SU-DHL-6 (cell line): Measurements from ENCODE around the gene KCNJ4.

Experiments used
- H2AFZ ChIP-seq: fragments of 200-600 bp; sonication (generic); 2 replicates; pipeline ENCODE4 v1.6.1; 2014; ENCODE audit warnings: low read depth, mild to moderate bottlenecking, moderate library complexity, mixed read lengths, antibody characterized with exemption, low read length; ENCODE audit not compliant: severe bottlenecking
- H3F3A ChIP-seq: fragments of 200-600 bp; shearing (Covaris generic); 2 replicates; pipeline ENCODE4 v1.6.0; 2016; ENCODE audit warnings: antibody characterized with exemption, mild to moderate bottlenecking; ENCODE audit not compliant: insufficient read depth
- H3K27ac ChIP-seq: fragments of 200-600 bp; sonication (generic); 2 replicates; pipeline ENCODE4 v1.5.1; 2016; ENCODE audit warnings: low read depth, mild to moderate bottlenecking, low read length, moderate library complexity, mixed read lengths
- H3K27me3 ChIP-seq: fragments of 200-600 bp; sonication (generic), shearing (Covaris generic); 2 replicates; pipeline ENCODE4 v1.6.0; 2014; ENCODE audit warnings: mild to moderate bottlenecking, low read length
- H3K36me3 ChIP-seq: fragments of 200-600 bp; sonication (generic); 2 replicates; pipeline ENCODE4 v1.6.1; 2014; ENCODE audit warnings: mild to moderate bottlenecking, low read length, mixed read lengths
- H3K4me2 ChIP-seq: fragments of 300-600, 200-600 bp; shearing (Covaris generic), sonication (generic); 2 replicates; pipeline ENCODE4 v1.6.0; 2014; ENCODE audit warnings: low read length, low read depth, mild to moderate bottlenecking; ENCODE audit not compliant: poor library complexity, severe bottlenecking
- H3K4me3 ChIP-seq: fragments of 200-600 bp; sonication (generic); 2 replicates; pipeline ENCODE4 v1.5.1; 2014; ENCODE audit warnings: antibody characterized with exemption, low read length, mild to moderate bottlenecking, mixed read lengths; ENCODE audit not compliant: insufficient read depth, poor library complexity, severe bottlenecking
- H3K79me2 ChIP-seq: fragments of 200-600 bp; sonication (generic); 2 replicates; pipeline ENCODE4 v1.6.1; 2014; ENCODE audit warnings: mild to moderate bottlenecking, low read length, moderate library complexity; ENCODE audit not compliant: insufficient read depth
- H3K9ac ChIP-seq: fragments of 200-600 bp; sonication (generic); 2 replicates; pipeline ENCODE4 v1.7.0; 2014; ENCODE audit warnings: mild to moderate bottlenecking, low read length
- H3K9me2 ChIP-seq: fragments of 200-600 bp; sonication (generic); replicated peaks from 2 replicates; pipeline ENCODE4 v1.6.1; 2014; ENCODE audit warnings: low read length; ENCODE audit not compliant: insufficient read depth
- H3K9me3 ChIP-seq: fragments of 200-600 bp; sonication (generic); 2 replicates; pipeline ENCODE4 v1.6.1; 2014; ENCODE audit warnings: low read length, mixed read lengths; ENCODE audit not compliant: insufficient read depth
- H4K20me1 ChIP-seq: fragments of 200-600 bp; sonication (generic); 2 replicates; pipeline ENCODE4 v1.6.1; 2014; ENCODE audit warnings: low read depth, mild to moderate bottlenecking, antibody characterized with exemption, low read length, moderate library complexity, mixed read lengths
- CTCF ChIP-seq: fragments of 200-600 bp; sonication (generic); IDR thresholded peaks from one replicate; pipeline ENCODE4 v1.5.1; 2017; ENCODE audit warnings: antibody characterized with exemption, mild to moderate bottlenecking, low read length, moderate library complexity; ENCODE audit not compliant: insufficient read depth, poor library complexity, severe bottlenecking
- EZH2phosphoT487 ChIP-seq: fragments of 200-600 bp; sonication (generic), shearing (Covaris generic); conservative IDR thresholded peaks from 2 replicates; pipeline ENCODE4 v1.6.1; 2018; ENCODE audit warnings: mild to moderate bottlenecking, antibody characterized with exemption, low read length, moderate library complexity, mixed read lengths

The KCNJ4 gene

GRCh38 chr22:38432264-38432663, 22.7 kb downstream of the KCNJ4 start:
- no peaks in the 10 kb centered on the region for H3K9me3 ChIP-seq
- no peaks in the 10 kb centered on the region for H3K36me3 ChIP-seq
- TF ChIP-seq EZH2phosphoT487: no peak
- no peak for TF ChIP-seq CTCF
- no peaks in the 10 kb centered on the region for H4K20me1 ChIP-seq
- H3K4me2 ChIP-seq: no peak overlapping the region
- no peak overlapping the region for H3K27ac ChIP-seq
- H3K27me3 ChIP-seq: no peaks in the 10 kb centered on the region
- H3K9ac ChIP-seq: no peak overlapping the region
- no peaks in the 10 kb centered on the region for H3F3A ChIP-seq
- no peaks in the 10 kb centered on the region for H3K9me2 ChIP-seq
- H3K4me3 ChIP-seq: no peak overlapping the region
- no peak overlapping the region for H2AFZ ChIP-seq
- no peaks in the 10 kb centered on the region for H3K79me2 ChIP-seq

- H3K79me2 ChIP-seq: no peaks in the 10 kb centered on the region
Observed at GRCh38 chr22:38431266-38432010, 23.6 kb downstream of the KCNJ4 start.

GRCh38 chr22:38429499-38430068, 25.4 kb downstream of the KCNJ4 start:
- H3K4me3 ChIP-seq: no peak overlapping the region
- H3K4me2 ChIP-seq: no peak overlapping the region
- H3K27ac ChIP-seq: no peak overlapping the region
- H3K36me3 ChIP-seq: no peaks in the 10 kb centered on the region
- no peak for TF ChIP-seq CTCF
- TF ChIP-seq EZH2phosphoT487: no peak
- no peaks in the 10 kb centered on the region for H3K9me3 ChIP-seq
- no peaks in the 10 kb centered on the region for H4K20me1 ChIP-seq
- no peaks in the 10 kb centered on the region for H3K27me3 ChIP-seq
- H3K9me2 ChIP-seq: no peaks in the 10 kb centered on the region
- H2AFZ ChIP-seq: no peak overlapping the region
- H3K79me2 ChIP-seq: no peaks in the 10 kb centered on the region
- H3K9ac ChIP-seq: no peak overlapping the region
- H3F3A ChIP-seq: no peaks in the 10 kb centered on the region

More at GRCh38 chr22:38431266-38432010, 23.6 kb downstream of the KCNJ4 start:
- Histone ChIP-seq H3K27me3 (no peaks in the 10 kb centered on the region), H3K36me3 (no peaks in the 10 kb centered on the region), H3K9me3 (no peaks in the 10 kb centered on the region), H3K9me2 (no peaks in the 10 kb centered on the region), H3K4me2 (no peak overlapping the region), H3F3A (no peaks in the 10 kb centered on the region), H3K9ac (no peak overlapping the region), H3K4me3 (no peak overlapping the region), H2AFZ (no peak overlapping the region), H4K20me1 (no peaks in the 10 kb centered on the region), H3K27ac (no peak overlapping the region)
- TF ChIP-seq CTCF (no peak), EZH2phosphoT487 (no peak)
